Measurements from ENCODE around the gene SLC44A4.

GRCh38 chr6:31900917-31901414 is 22.2 kb upstream of the SLC44A4 start:
- TF ChIP-seq CTCF (conservative IDR thresholded peaks at IDR 0.05 in 1 of 2, IDR thresholded peaks at IDR 0.05 in 1 of 2; ENCODE audit: extremely low read depth in 1 of 2, insufficient read depth in 1 of 2, low read depth in 1 of 2, low read length in 2 of 2) (no peak), EZH2 (IDR thresholded peaks at IDR 0.05; ENCODE audit: borderline replicate concordance, low read length) (no peak)

All from mammary epithelial cell (primary cell).